Testis (tissue), 2 donors: ENCODE data around the gene ADD1.

Source experiments
- POLR2A ChIP-seq: fragments of 450-650 bp; IDR thresholded peaks from one replicate; pipeline ENCODE4 v1.6.1; 2017; ENCODE audit warnings: antibody characterized with exemption, mild to moderate bottlenecking, moderate library complexity
- TF ChIP-seq, protein P1 (sequence below), 3 experiments: fragments of 450-650 bp in 2 of 3; fragments of 200-600 bp in 1 of 3; sonication (generic) in 1 of 3; IDR thresholded peaks; one replicate each; pipeline ENCODE4 v1.5.1; 2016 to 2019; ENCODE audit warnings: antibody characterized with exemption in 3 of 3, mild to moderate bottlenecking in 2 of 3, moderate library complexity in 1 of 3

DNA sequence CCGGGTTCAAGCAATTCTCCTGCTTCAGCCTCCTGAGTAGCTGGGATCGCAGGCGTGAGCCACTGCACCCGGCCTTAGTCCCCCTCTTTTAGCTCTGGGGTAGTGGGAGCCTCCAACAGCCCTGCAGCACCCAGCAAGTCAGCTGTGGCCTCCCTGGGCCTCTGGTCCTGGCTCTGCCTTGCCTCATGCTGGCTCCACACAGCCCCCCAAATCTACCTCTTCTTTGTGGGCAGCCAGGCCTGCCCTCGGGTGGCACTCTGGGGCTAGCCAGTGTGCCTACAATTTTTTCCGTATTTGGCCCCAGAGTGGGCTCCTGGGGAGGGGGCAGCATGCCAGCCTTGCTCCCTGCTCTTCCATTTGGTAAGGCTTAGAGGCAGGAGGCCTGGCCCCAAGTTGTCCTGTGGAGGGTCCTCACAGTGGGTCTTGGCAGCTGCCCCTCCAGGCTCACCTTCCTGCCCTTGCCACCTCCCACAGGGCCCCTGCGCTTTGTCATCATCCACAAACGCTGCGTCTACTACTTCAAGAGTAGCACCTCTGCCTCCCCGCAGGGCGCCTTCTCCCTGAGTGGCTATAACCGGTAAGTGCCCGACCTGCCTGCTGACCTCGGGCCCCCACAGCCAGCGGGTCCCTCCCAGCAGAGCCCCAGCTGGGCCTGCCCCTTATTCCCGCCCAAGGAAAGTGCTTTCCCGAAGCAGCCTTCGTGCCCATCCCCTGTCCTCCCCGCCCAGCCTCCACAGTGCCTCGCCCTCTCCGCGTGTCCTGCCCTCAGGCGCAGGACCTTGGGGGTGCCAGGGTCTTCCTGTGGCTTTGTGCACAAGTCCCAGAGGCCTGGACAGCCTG lies 21.0 kb upstream of the ADD1 start:
- TF ChIP-seq, protein P1, sequence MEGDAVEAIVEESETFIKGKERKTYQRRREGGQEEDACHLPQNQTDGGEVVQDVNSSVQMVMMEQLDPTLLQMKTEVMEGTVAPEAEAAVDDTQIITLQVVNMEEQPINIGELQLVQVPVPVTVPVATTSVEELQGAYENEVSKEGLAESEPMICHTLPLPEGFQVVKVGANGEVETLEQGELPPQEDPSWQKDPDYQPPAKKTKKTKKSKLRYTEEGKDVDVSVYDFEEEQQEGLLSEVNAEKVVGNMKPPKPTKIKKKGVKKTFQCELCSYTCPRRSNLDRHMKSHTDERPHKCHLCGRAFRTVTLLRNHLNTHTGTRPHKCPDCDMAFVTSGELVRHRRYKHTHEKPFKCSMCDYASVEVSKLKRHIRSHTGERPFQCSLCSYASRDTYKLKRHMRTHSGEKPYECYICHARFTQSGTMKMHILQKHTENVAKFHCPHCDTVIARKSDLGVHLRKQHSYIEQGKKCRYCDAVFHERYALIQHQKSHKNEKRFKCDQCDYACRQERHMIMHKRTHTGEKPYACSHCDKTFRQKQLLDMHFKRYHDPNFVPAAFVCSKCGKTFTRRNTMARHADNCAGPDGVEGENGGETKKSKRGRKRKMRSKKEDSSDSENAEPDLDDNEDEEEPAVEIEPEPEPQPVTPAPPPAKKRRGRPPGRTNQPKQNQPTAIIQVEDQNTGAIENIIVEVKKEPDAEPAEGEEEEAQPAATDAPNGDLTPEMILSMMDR (IDR thresholded peaks at IDR 0.05), result no peak
- no peak for TF ChIP-seq POLR2A
